NT2/D1 (cell line): Measurements from ENCODE around the gene TNFRSF1B.

Experiments
- SUZ12 ChIP-seq: IDR thresholded peaks from 2 replicates; pipeline ENCODE4 v1.6.1; 2011; ENCODE audit not compliant: insufficient read length, insufficient read depth; ENCODE audit errors: extremely low read depth
- YY1 ChIP-seq: IDR thresholded peaks from 2 replicates; pipeline ENCODE4 v1.6.1; 2011; ENCODE audit not compliant: insufficient read length, insufficient read depth
- ZNF274 ChIP-seq: IDR thresholded peaks from 2 replicates; pipeline ENCODE4 v1.6.1; 2011; ENCODE audit warnings: mild to moderate bottlenecking, low read depth, low read length

- TF ChIP-seq YY1, result no peak
- TF ChIP-seq ZNF274, result no peak
- no peak for TF ChIP-seq SUZ12
Measured at GRCh38 chr1:12163210-12163609, 3.6 kb upstream of the TNFRSF1B start.
